HUES6 (cell line): ENCODE results near the gene POLR1D.
"Not testable (repeated sequence)": the region's sequence is repeated elsewhere in the genome, so short reads cannot be mapped to it uniquely, and the experiment has no call there.

Source experiments
- H3K27ac ChIP-seq: 2 replicates; pipeline ENCODE4 v1.7.0; 2013; ENCODE audit warnings: low read depth, mild to moderate bottlenecking, low read length, inconsistent platforms
- H3K27me3 ChIP-seq: 2 replicates; pipeline ENCODE4 v1.6.1; 2013; ENCODE audit warnings: low read length; ENCODE audit not compliant: control insufficient read depth, insufficient read depth
- H3K36me3 ChIP-seq: 2 replicates; pipeline ENCODE4 v1.6.1; 2013; ENCODE audit warnings: low read length; ENCODE audit not compliant: control insufficient read depth, insufficient read depth
- H3K4me1 ChIP-seq: 2 replicates; pipeline ENCODE4 v1.6.1; 2013; ENCODE audit warnings: low read length; ENCODE audit not compliant: control insufficient read depth, insufficient read depth
- H3K4me3 ChIP-seq: 2 replicates; pipeline ENCODE4 v1.5.1; 2013; ENCODE audit warnings: low read depth, low read length
- H3K9ac ChIP-seq: one replicate; pipeline ENCODE4 v1.6.1; 2013; ENCODE audit warnings: mild to moderate bottlenecking, low read length
- H3K9me3 ChIP-seq: 2 replicates; pipeline ENCODE4 v1.6.1; 2013; ENCODE audit warnings: low read depth, low read length; ENCODE audit not compliant: control insufficient read depth, insufficient read depth

The POLR1D gene

DNA sequence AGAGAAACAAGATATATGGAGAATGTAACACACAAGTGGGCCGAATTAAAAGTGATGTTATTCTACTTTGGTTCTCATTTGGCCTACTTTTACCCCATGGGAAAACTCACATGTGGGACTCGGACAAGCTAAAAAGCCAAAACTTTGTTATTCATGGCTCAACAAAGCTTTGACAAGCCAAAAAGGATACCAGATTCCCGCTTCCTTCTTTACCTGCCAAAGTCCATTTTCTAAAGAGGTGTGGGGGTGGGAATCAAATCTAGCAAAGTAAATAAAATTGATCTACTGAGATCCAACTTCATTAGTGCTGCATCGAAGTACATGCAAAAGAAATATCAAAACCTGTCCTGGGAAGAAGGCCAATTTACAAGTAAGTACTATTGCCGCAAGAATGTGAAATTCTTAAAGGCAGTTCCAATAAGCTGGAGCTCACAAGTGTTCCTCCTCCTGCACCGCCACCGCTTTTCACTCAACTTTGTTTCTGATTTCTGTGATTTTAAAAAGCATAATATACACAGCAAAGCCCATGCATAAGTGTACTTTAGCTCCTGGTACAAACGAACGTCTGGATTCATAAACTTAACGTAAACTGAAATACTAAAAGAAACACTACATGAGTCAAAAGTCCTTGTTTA is 2.5 kb upstream of the POLR1D start:
- no peak overlapping the region for H3K27ac ChIP-seq

DNA sequence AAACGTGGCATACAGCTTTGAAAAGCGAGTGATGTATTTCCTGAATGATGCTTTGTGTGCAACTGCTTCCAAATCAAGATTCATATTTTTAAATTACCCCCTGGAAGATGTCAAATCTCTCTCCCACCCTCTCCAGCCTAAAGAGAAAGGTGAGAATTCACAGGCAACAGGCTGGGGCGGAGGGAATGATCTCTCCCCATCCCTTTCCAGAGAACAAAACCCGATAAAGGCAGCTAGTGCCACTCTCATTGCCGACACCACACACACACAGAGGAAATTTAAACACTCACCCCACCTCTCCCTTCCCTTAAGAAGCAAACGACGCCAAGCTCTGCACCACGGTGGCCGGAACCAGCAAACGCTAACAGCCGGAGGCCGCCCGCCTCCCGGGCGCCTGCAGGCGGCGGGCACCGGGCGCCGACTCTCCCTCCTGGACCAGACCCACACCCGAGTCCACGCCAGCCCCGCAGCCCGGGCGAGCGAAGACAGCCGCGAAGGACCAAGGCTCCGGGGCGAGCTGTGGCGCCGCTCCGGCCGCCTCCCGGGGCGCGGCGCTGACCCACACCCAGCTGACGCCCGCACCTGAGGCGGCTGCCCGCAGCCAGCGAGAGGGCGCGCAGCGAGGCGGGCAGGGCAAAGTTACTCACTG is 1.8 kb upstream of the POLR1D start:
- peaks cover 17% of the 10 kb centered on the region for H3K36me3 ChIP-seq
- peak overlapping the region; percentile 74; the same call in 1 of the 2 replicates for H3K27ac ChIP-seq
- H3K4me3 ChIP-seq: peak overlapping the region; percentile 87
- H3K27me3 ChIP-seq: no peaks in the 10 kb centered on the region
- peaks cover 5% of the 10 kb centered on the region for H3K9me3 ChIP-seq
- peak overlapping the region; percentile 86 for H3K9ac ChIP-seq
- peaks cover 31% of the 10 kb centered on the region for H3K4me1 ChIP-seq

More for the DNA sequence above, 2.5 kb upstream of the POLR1D start:
- Histone ChIP-seq H3K4me1 (peaks cover 33% of the 10 kb centered on the region), H3K27me3 (no peaks in the 10 kb centered on the region), H3K9ac (peak overlapping the region; percentile 86), H3K36me3 (peaks cover 15% of the 10 kb centered on the region), H3K4me3 (peak overlapping the region; percentile 87), H3K9me3 (peaks cover 6% of the 10 kb centered on the region)

DNA sequence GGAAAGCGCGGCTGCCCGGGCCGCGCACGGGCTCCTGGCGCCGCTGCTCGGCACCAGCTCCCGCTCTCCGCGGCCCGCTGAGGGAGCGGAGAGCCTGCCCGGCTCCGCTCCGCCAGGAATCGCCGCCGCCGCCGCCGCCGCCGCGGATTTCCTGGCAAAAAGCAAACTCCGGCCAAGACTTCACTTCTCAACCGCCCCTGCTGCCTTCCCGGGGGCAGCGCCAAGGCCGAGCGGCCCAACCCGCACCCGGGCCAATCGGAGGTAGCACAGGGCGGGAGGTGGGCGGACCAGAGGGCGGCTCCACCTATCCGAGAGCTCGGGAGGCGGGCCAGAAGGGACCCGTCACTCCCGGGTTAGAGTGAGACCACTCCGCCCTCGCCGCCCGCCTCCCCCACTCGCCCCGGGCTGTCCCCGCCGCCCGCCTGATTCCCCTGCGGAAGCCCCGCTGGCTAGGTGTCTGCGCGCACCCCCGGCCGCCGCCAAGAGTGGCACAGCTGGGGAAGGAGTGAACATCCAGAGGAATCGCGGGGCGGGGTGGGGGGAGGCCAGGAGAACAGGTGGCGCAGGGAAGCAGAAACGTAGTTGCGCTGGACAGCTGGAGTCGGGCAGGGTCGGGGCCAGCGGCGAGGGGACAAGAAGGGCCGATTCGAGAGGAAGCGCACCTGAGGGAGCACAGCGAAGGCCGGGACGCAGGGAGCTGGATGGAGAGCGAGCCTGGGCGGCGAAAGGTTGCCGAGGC is 1.1 kb upstream of the POLR1D start, which contains the start of gene LNX2:
Gene LNX2, minus strand, starts transcription at position 153 of the 739 bp plus-strand sequence. CDS start 38,826 bp downstream, outside the sequence.
- H3K4me3 ChIP-seq: peak within 1 kb of the TSS; percentile 87
- H3K4me1 ChIP-seq: peaks cover 31% of the 10 kb centered on the region
- no peaks in the 10 kb centered on the region for H3K27me3 ChIP-seq
- H3K9me3 ChIP-seq: 0 out of 2 replicates have a peak, but pooled peaks cover under 1% of the 10 kb centered on the region
- peaks cover 23% of the 10 kb centered on the region for H3K36me3 ChIP-seq
- H3K27ac ChIP-seq: peak within 1 kb of the TSS; percentile 80
- H3K9ac ChIP-seq: peak within 1 kb of the TSS; percentile 96

DNA sequence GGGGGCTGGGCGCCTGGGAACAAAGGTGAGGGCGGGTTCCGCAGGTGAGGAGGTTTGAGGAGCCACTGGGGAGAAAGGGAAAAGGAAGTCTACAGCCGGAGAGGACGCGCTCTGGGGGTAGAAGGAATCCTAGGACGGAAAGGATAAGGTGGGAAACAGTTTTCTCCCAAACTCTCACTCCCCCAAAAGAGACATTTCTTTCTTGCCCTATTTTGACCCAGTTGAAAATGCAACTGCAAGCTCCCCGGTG is 651 bp upstream of the POLR1D start:
- peak overlapping the region; percentile 87 for H3K4me3 ChIP-seq
- H3K9ac ChIP-seq: peak overlapping the region; percentile 96
- H3K27ac ChIP-seq: peak overlapping the region; percentile 80
- H3K27me3 ChIP-seq: no peaks in the 10 kb centered on the region
- H3K36me3 ChIP-seq: peaks cover 25% of the 10 kb centered on the region
- peaks cover 31% of the 10 kb centered on the region for H3K4me1 ChIP-seq
- H3K9me3 ChIP-seq: no peaks in the 10 kb centered on the region

DNA sequence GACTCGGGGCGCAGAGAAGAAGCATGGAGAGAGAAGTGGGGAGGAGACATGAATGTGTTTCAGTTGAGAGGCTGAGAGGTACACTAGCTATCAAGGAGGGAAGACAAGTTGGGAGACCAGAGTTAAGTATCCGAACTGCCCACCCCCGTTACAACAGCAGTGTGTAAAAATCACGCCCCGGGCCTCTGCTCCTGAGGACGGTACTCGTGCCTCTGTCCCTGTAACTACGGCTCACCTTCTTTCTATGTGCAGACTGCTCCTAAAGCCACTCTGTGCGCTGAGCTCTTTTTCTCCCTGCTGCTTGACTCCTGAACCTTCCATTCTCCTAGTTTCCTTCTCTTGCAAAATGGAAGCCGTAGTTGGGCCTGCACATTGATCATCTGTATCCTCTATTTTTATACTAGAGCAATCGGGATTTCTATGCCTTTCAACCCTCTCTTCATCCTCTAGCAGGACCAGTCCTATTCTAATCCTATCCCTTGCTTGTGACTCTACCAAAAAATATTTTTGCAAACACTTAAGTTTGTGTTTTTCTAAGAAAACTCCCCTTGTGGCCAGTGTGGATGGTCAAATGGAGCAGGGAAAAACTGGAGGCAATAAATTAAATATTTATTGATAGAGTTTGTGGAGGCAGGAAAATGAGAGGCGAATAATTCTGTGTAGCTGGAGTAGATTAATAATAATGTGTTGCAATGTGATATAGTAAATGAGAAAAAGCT is 569 bp downstream of the POLR1D start:
- Histone ChIP-seq H3K4me3 (peak overlapping the region; percentile 87), H3K4me1 (peaks cover 31% of the 10 kb centered on the region), H3K9ac (peak overlapping the region; percentile 88), H3K36me3 (peaks cover 28% of the 10 kb centered on the region), H3K9me3 (no peaks in the 10 kb centered on the region), H3K27ac (peak overlapping the region; percentile 80), H3K27me3 (no peaks in the 10 kb centered on the region)

DNA sequence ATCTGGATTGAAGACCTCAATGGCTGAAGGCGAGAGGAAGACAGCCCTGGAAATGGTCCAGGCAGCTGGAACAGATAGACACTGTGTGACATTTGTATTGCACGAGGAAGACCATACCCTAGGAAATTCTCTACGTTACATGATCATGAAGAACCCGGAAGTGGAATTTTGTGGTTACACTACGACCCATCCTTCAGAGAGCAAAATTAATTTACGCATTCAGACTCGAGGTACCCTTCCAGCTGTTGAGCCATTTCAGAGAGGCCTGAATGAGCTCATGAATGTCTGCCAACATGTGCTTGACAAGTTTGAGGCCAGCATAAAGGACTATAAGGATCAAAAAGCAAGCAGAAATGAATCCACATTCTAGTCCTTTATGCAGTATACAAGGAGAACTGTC is 1.2 kb downstream of the POLR1D start:
- peaks cover 28% of the 10 kb centered on the region for H3K36me3 ChIP-seq
- H3K27ac ChIP-seq: no peak overlapping the region
- H3K9me3 ChIP-seq: no peaks in the 10 kb centered on the region
- peak overlapping the region; percentile 87 for H3K4me3 ChIP-seq
- H3K4me1 ChIP-seq: peaks cover 25% of the 10 kb centered on the region
- no peak overlapping the region for H3K9ac ChIP-seq
- H3K27me3 ChIP-seq: no peaks in the 10 kb centered on the region

DNA sequence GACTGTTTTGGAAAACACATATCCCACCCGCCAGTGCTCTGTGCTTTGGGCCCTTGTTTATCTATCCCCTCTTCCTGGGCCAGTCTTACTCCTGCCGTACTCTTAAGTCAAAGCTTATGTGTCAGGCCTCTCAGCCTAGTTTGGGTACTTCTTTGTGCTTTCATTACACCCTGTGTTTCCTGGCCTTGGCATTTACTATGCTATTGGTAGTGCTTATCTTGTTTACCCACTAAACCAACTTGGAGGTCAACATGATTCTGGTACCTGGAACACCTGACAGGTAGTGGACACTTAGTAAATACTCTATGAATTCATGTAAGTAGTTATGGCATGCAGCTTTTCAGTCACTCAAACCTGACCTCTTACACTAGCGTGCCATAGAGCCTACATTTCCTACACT is 2.4 kb downstream of the POLR1D start:
- Histone ChIP-seq H3K27ac (no peak overlapping the region), H3K4me1 (peaks cover 13% of the 10 kb centered on the region), H3K27me3 (no peaks in the 10 kb centered on the region), H3K36me3 (peaks cover 30% of the 10 kb centered on the region), H3K9ac (no peak overlapping the region), H3K9me3 (no peaks in the 10 kb centered on the region), H3K4me3 (no peak overlapping the region)

DNA sequence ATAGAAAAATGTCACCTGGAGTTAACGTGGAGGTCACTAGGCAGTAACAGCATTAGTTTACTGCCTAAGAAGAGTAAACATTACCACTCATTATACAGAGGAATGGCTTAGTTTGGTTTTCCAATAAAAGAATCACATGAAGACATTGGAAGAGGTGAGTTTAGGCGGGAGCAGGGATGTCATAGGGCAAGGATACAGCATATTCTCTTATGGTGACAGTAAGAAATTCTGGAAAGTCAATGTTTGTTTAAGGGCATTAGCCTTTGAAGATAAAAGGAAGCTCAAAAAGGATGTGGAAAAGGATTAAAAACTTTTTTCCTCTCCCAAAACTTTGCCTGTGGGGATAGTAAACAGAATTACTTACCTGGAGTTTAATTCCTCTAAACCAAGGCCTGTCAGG is 4.1 kb downstream of the POLR1D start:
- Histone ChIP-seq H3K27me3 (no peaks in the 10 kb centered on the region), H3K9me3 (no peaks in the 10 kb centered on the region), H3K9ac (no peak overlapping the region), H3K4me3 (no peak overlapping the region), H3K27ac (no peak overlapping the region), H3K36me3 (peaks cover 33% of the 10 kb centered on the region), H3K4me1 (peaks cover 10% of the 10 kb centered on the region)

DNA sequence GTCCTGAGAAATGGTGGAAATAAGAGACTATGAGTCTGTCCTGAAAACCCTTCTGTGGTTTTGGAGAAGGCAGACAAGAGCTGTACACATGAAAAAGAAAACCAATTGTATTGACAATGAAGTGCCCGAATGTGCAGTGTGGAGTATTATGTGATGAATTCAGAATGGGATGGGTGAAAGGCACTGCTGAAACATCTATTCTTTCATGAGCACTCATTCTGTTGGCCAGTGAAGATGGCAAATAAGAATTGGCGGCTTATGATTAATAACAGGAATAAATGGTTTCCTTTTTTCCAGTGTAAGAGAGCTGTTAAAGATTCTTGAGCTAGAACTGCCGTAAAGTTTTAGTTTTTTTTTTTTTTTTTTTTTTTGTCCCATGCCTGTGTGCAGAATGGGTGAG is 5.7 kb downstream of the POLR1D start:
- Histone ChIP-seq H3K4me3 (no peak overlapping the region), H3K27ac (no peak overlapping the region), H3K4me1 (peaks cover 10% of the 10 kb centered on the region), H3K9ac (no peak overlapping the region), H3K27me3 (no peaks in the 10 kb centered on the region), H3K9me3 (no peaks in the 10 kb centered on the region), H3K36me3 (peaks cover 45% of the 10 kb centered on the region)

DNA sequence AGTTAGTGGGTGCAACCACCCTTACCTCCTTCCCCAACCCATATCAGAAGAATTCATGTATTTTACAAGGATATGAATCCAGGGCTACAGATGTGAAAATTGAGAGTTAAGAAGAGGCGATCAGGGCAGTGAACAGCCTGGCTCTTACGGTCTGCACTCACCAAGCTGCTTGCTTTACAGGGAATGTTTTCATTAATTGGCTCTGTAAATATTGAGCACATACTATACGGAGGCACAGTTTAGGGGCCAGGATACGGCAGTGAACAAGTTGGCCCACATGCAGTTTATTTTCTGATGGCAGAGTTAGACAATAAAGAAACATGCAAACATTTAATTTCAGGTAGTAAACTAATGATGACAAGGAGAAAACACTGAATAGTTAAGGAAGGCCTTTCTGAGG is 6.4 kb downstream of the POLR1D start:
- Histone ChIP-seq H3K9ac (no peak overlapping the region), H3K27me3 (no peaks in the 10 kb centered on the region), H3K9me3 (no peaks in the 10 kb centered on the region), H3K4me1 (peaks cover 6% of the 10 kb centered on the region), H3K4me3 (no peak overlapping the region), H3K27ac (no peak overlapping the region), H3K36me3 (peaks cover 46% of the 10 kb centered on the region)

DNA sequence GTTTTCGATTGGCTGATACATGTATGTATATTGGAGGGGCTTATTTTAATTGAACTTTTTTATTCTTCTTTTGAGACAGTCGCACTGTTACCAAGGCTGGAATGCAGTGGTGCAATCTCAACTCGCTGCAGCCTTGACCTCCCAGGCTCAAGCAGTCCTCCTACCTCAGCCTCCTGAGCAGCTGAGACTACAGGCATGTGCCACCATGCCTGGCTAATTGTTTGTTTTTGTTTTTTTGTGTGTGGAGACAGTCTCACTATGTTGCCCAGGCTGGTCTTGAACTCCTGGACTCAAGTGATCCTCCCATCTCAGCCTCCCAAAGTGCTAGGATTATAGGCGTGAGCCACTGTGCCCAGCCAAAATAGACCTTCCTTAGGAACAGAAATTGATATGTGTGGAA is 7.1 kb downstream of the POLR1D start:
- H3K9me3 ChIP-seq, H3K4me1 ChIP-seq, H3K27me3 ChIP-seq, H3K4me3 ChIP-seq, H3K27ac ChIP-seq, H3K9ac ChIP-seq: not testable (repeated sequence)
- H3K36me3 ChIP-seq: peaks cover 45% of the 10 kb centered on the region
